GM12892 (cell line): ENCODE data around the gene NFU1.

ENCODE experiments used
- POLR2A ChIP-seq: IDR thresholded peaks from 2 replicates; pipeline ENCODE4 v1.6.1; 2011; ENCODE audit warnings: low read depth, low read length, control low read depth
- POLR2AphosphoS5 ChIP-seq: IDR thresholded peaks from 2 replicates; pipeline ENCODE4 v1.6.1; 2011; ENCODE audit warnings: low read depth, low read length, control low read depth
- TAF1 ChIP-seq: IDR thresholded peaks from 2 replicates; pipeline ENCODE4 v1.6.1; 2011; ENCODE audit warnings: low read depth, mild to moderate bottlenecking, control low read depth, low read length, borderline replicate concordance

- TF ChIP-seq POLR2A: no peak
- no peak for TF ChIP-seq POLR2AphosphoS5
- TF ChIP-seq TAF1: no peak
Measured at GRCh38 chr2:69454976-69455375, 17.7 kb upstream of the NFU1 start.
